Breast epithelium (tissue), 4 donors: ENCODE results near the gene TMEM204. TPM values are rescaled to one million over a fixed set of nuclear protein-coding genes. Genes with fewer than 3 reads are reported as not detected.

Experiments used
- DNase-seq, 2 donors: peaks; one replicate each; pipeline ENCODE4 v3.0.0-alpha.2; 2019; ENCODE audit warnings: low spot score in 2 of 2
- H3K27ac ChIP-seq, 2 donors: fragments of 200-600 bp; sonication (generic) in 1 of 2; one replicate each; pipeline ENCODE4 v1.5.1; 2016 to 2019; ENCODE audit warnings: mild to moderate bottlenecking in 1 of 2
- H3K27me3 ChIP-seq, 2 donors: fragments of 200-600 bp; sonication (generic) in 1 of 2; one replicate each; pipeline versions ENCODE4 v1.5.1 to v1.6.0; 2017 to 2019; ENCODE audit warnings: control low read depth in 1 of 2, mild to moderate bottlenecking in 1 of 2
- H3K36me3 ChIP-seq: fragments of 200-600 bp; one replicate; pipeline ENCODE4 v1.5.1; 2019
- H3K4me1 ChIP-seq, 2 donors: fragments of 200-600 bp; sonication (generic); one replicate each; pipeline ENCODE4 v1.5.1; 2016 to 2019; ENCODE audit warnings: control low read depth in 1 of 2
- H3K4me3 ChIP-seq, 3 donors: fragments of 200-600 bp; sonication (generic); 1 replicate in 2 of 3; 2 replicates in 1 of 3; pipeline ENCODE4 v1.5.1; 2016 to 2019; ENCODE audit warnings: mild to moderate bottlenecking in 3 of 3, moderate library complexity in 2 of 3
- H3K9me3 ChIP-seq, 2 donors: fragments of 200-600 bp; sonication (generic) in 1 of 2; one replicate each; pipeline ENCODE4 v1.5.1; 2016 to 2019; ENCODE audit warnings: control low read depth in 1 of 2
- POLR2A ChIP-seq: fragments of 450-650 bp; IDR thresholded peaks from one replicate; pipeline ENCODE4 v1.6.1; 2016; ENCODE audit warnings: antibody characterized with exemption, mild to moderate bottlenecking, moderate library complexity
- POLR2AphosphoS5 ChIP-seq, 3 donors: sonication (generic); formaldehyde crosslinking; IDR thresholded peaks; one replicate each; pipeline ENCODE4 v1.6.1; 2017; ENCODE audit warnings: antibody characterized with exemption in 3 of 3
- intact Hi-C: fragments of 100-400 bp; cut with DNase I; formaldehyde crosslinking; loops from one replicate; pipeline ENCODE4 v1.15.1; 2023; ENCODE audit warnings: low total_unique reads
- total RNA-seq, 3 donors: library from RNA; depleted of rRNA; stranded (reverse); fragments of >200 nt; gene quantifications; one replicate each; pipeline ENCODE4 v1.1.0, GENCODE V29; 2016
- TF ChIP-seq, protein P1 (sequence below), 3 donors: fragments of 450-650 bp; IDR thresholded peaks; one replicate each; pipeline ENCODE4 v1.5.1; 2016 to 2017; ENCODE audit warnings: antibody characterized with exemption in 3 of 3, mild to moderate bottlenecking in 3 of 3, moderate library complexity in 3 of 3

Gene TMEM204
- total RNA-seq, 3 donors from 2014 or later, result 27.8 to 37.0 (median 34.1) TPM

DNA sequence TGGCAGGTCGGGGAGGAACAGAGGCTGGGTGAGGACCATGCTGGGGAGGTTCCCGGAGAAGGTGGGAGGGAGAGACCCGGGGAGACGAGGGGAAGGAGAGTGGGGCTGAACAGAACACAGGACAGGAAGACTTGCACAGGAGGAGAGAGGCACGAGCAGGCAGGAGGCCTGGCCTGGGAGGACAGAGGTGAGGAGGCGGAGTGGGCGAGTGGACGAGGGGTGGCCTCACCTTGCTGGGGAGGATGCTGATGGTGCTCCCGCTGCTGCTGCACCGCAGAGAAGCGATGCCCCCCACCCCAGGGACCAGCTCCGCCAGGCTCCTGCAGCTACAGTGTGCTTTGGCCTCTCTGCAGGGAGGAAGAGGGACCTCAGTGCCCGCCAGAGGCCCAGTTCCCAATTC is 34.5 kb downstream of the TMEM204 start:
- no peak for TF ChIP-seq POLR2A
- TF ChIP-seq POLR2AphosphoS5 (IDR thresholded peaks at IDR 0.05), result no peak
- TF ChIP-seq, protein P1, sequence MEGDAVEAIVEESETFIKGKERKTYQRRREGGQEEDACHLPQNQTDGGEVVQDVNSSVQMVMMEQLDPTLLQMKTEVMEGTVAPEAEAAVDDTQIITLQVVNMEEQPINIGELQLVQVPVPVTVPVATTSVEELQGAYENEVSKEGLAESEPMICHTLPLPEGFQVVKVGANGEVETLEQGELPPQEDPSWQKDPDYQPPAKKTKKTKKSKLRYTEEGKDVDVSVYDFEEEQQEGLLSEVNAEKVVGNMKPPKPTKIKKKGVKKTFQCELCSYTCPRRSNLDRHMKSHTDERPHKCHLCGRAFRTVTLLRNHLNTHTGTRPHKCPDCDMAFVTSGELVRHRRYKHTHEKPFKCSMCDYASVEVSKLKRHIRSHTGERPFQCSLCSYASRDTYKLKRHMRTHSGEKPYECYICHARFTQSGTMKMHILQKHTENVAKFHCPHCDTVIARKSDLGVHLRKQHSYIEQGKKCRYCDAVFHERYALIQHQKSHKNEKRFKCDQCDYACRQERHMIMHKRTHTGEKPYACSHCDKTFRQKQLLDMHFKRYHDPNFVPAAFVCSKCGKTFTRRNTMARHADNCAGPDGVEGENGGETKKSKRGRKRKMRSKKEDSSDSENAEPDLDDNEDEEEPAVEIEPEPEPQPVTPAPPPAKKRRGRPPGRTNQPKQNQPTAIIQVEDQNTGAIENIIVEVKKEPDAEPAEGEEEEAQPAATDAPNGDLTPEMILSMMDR (IDR thresholded peaks at IDR 0.05), result no peak
- Histone ChIP-seq H3K27me3 (no peaks in the 10 kb centered on the region), H3K4me3 (no peak overlapping the region), H3K27ac (no peak overlapping the region), H3K36me3 (no peaks in the 10 kb centered on the region), H3K4me1 (no peaks in the 10 kb centered on the region), H3K9me3 (no peaks in the 10 kb centered on the region)
- intact Hi-C loops, result no loop called here
- no peak for DNase-seq

DNA sequence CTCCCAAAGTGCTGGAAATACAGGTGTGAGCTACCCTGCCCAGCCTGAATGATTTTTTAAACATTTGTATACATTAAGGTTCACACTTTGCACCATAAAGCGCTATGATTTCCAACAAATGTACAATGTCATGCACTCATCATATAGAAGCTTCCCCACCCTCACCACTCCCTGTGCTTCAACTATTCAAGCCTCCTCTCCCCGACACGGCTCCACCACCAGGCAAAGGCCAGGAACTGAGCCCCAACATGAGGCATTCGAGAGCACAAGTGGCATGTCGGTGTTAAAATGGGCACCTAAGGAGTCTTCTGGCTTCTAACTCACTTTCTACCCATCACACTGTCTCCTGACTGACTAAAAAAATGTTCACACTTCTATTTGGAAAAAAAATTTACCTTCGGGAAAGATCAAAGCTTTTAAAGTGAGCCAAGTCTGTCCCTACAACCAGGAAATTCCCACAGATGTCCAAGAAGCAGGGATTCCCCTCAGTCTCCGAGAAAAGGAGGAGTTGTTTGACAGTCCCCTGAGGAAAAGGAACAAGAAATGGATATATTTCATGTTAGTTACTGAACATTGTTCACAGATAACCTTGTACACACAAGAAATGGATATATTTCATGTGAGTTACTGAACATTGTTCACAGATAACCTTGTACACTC is 37.7 kb downstream of the TMEM204 start:
- no peak overlapping the region for H3K27ac ChIP-seq
- no peak overlapping the region for H3K4me3 ChIP-seq
- intact Hi-C loops, result no loop called here
- H3K27me3 ChIP-seq, result no peaks in the 10 kb centered on the region
- TF ChIP-seq, protein P1 (IDR thresholded peaks at IDR 0.05), result no peak
- TF ChIP-seq POLR2A (no peak), POLR2AphosphoS5 (IDR thresholded peaks at IDR 0.05) (no peak)
- DNase-seq, result no peak
- H3K4me1 ChIP-seq, result no peaks in the 10 kb centered on the region
- H3K36me3 ChIP-seq, result no peaks in the 10 kb centered on the region
- H3K9me3 ChIP-seq, result no peaks in the 10 kb centered on the region

DNA sequence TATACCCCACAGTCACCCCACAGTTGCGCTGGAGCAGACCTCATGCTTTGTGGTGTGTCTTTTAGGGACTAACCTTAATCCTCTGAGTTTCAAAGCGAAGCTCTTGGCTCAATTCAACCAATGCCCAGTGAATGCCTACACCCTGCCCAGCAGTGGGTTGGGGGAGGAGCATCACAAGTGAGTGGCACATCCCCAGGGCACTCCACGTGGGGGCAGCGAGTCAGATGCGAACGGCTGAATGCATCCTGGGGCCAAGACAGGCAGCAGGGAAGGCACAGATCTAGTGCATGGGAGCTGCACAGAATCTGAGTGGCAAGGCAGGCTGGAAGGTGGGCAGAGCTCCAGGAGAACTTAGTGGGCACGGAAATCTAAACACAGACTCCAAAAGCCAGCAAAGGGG is 39.2 kb downstream of the TMEM204 start:
- DNase-seq, result peak in 1 of 2 donors; percentile 65
- TF ChIP-seq POLR2A, result no peak
- TF ChIP-seq POLR2AphosphoS5 (IDR thresholded peaks at IDR 0.05), result no peak
- TF ChIP-seq, protein P1 (IDR thresholded peaks at IDR 0.05), result no peak
- Histone ChIP-seq H3K27me3 (no peaks in the 10 kb centered on the region), H3K4me3 (no peak overlapping the region), H3K27ac (no peak overlapping the region), H3K9me3 (no peaks in the 10 kb centered on the region), H3K36me3 (no peaks in the 10 kb centered on the region), H3K4me1 (no peaks in the 10 kb centered on the region)
- intact Hi-C loops, result no loop called here

DNA sequence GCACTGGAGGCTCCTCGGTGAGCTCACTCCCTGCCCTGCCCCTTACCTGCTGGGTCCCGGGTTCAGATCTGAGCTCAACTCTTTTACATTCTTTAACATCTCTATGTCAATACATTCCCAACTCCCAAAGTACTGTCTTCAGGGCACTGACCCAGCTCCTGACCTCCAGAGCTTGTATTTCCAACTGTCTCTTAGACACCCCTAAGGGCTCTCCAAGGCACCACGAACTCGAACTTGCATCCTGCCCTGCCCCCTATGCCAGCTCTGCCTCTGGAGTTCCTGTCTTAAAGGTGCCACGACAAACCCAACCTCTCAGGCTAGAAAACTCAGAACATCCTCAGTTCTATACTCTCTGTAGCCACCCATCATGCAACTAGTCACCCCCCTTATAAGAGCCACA is 39.8 kb downstream of the TMEM204 start:
- peak in 1 of 2 donors; percentile 67 for DNase-seq
- TF ChIP-seq POLR2AphosphoS5 (IDR thresholded peaks at IDR 0.05) (no peak), POLR2A (no peak)
- TF ChIP-seq, protein P1 (IDR thresholded peaks at IDR 0.05), result no peak
- Histone ChIP-seq H3K4me3 (no peak overlapping the region), H3K36me3 (no peaks in the 10 kb centered on the region), H3K9me3 (no peaks in the 10 kb centered on the region), H3K4me1 (no peaks in the 10 kb centered on the region), H3K27ac (peak overlapping the region in 1 of 2 donors; percentile 5), H3K27me3 (no peaks in the 10 kb centered on the region)
- intact Hi-C loops, result no loop called here

DNA sequence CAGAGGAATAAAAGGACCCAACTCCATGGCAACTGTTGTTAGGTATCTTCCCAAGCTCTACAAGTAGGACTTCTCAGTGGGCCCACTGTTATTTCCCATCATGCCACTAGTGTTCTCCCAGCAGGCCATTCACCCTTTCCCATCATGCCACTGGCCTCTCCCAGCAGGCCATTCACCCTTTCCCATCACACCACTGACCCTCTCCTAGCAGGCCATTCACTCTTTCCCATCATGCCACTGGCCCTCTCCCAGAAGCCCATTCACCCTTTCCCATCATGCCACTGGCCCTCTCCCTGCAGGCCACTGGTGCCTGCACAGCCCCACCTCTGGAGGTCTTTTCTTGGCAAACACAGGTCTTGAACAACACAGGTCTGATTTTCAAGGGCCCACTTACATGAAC is 42.1 kb downstream of the TMEM204 start:
- intact Hi-C loops, result no loop called here
- no peak overlapping the region for H3K4me3 ChIP-seq
- TF ChIP-seq POLR2AphosphoS5 (IDR thresholded peaks at IDR 0.05), result no peak
- TF ChIP-seq, protein P1 (IDR thresholded peaks at IDR 0.05), result no peak
- TF ChIP-seq POLR2A, result no peak
- H3K36me3 ChIP-seq, result no peaks in the 10 kb centered on the region
- H3K27ac ChIP-seq, result no peak overlapping the region
- no peaks in the 10 kb centered on the region for H3K27me3 ChIP-seq
- H3K9me3 ChIP-seq, result no peaks in the 10 kb centered on the region
- no peaks in the 10 kb centered on the region for H3K4me1 ChIP-seq
- DNase-seq, result no peak
